Activated B cell treated with CpG ODN at 0.5 μM for 24 hours (primary cell): ENCODE data around the gene NCOR1. TPM values are rescaled to one million over a fixed set of nuclear protein-coding genes. Genes with fewer than 3 reads are reported as not detected.

Experiments used
- ATAC-seq: fragments of 200-7000 bp; cut with Tn5 transposase; one replicate; pipeline ENCODE4 v1.10.0; 2021; ENCODE audit warnings: low read depth, mild to moderate bottlenecking, moderate library complexity
- CTCF ChIA-PET: fragments of 350-600 bp; sonication (Branson Sonifier 250); formaldehyde crosslinking; loops from one replicate; lab custom pipeline; 2021; ENCODE audit warnings: antibody characterized with exemption; lab: Charles Lee
- POLR2A ChIA-PET: fragments of 350-600 bp; sonication (Branson Sonifier 250); formaldehyde crosslinking; loops from one replicate; lab custom pipeline; 2021; ENCODE audit warnings: antibody characterized with exemption; lab: Charles Lee
- DNase-seq: peaks from one replicate; pipeline ENCODE4 v3.0.0; 2022
- H3K27ac Mint-ChIP-seq: one replicate; pipeline ENCODE4 v1.8.0; 2020; ENCODE audit warnings: mixed read lengths
- H3K27me3 Mint-ChIP-seq: one replicate; pipeline ENCODE4 v1.8.0; 2021; ENCODE audit warnings: mixed read lengths
- H3K36me3 Mint-ChIP-seq: one replicate; pipeline ENCODE4 v1.8.0; 2021; ENCODE audit warnings: low read depth, mixed read lengths
- H3K4me1 Mint-ChIP-seq: one replicate; pipeline ENCODE4 v1.8.0; 2021; ENCODE audit warnings: mixed read lengths
- H3K4me3 Mint-ChIP-seq: one replicate; pipeline ENCODE4 v1.8.0; 2020; ENCODE audit warnings: mild to moderate bottlenecking, mixed read lengths
- H3K9me3 Mint-ChIP-seq: one replicate; pipeline ENCODE4 v1.8.0; 2020; ENCODE audit warnings: mixed read lengths
- intact Hi-C: fragments of 100-400 bp; cut with micrococcal nuclease; formaldehyde crosslinking; loops from one replicate; pipeline ENCODE4 v1.15.1; 2024
- total RNA-seq: library from RNA; stranded (reverse); gene quantifications from 2 replicates; pipeline ENCODE4 v1.2.3, GENCODE V29; 2022
- TF ChIP-seq, protein P1 (sequence below): fragments of 200-600 bp; IDR thresholded peaks from one replicate; pipeline ENCODE4 v1.8.0; 2022; ENCODE audit warnings: antibody characterized with exemption, mild to moderate bottlenecking

NCOR1 gene
- total RNA-seq, 1 donor from 2014 or later: 188 TPM

DNA sequence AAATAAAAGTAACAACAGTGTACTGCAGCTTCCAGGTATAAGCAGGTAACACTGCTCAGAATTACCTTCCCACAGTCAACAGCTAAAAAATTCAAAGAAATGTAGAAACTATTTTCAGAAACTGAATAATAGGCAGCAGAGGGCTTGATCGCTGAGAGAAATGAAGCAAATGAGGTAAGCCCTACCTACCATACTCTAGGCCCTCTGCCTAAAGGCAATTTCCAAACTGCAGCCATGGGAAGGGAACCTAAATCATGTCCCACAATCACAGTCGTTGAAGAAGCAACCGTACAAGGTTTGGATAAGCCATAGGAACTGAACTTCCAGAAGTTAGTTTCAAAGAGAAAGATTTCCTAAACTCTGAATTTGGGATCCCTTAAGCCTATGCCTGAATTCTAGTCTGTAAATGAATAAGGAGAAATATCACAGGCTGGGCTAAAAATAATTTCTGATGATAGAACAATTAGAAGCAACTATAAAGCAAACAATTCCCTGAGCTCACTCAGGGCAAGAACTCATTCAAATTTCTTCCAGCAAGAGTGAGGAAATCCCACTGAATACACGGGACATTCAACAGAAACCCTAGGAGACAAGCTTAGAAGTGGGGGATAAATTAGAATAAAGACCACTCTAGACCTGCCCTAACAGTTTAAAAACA, 24.5 kb downstream of the NCOR1 start:
- ATAC-seq (no peak), DNase-seq (no peak)
- TF ChIP-seq, protein P1, sequence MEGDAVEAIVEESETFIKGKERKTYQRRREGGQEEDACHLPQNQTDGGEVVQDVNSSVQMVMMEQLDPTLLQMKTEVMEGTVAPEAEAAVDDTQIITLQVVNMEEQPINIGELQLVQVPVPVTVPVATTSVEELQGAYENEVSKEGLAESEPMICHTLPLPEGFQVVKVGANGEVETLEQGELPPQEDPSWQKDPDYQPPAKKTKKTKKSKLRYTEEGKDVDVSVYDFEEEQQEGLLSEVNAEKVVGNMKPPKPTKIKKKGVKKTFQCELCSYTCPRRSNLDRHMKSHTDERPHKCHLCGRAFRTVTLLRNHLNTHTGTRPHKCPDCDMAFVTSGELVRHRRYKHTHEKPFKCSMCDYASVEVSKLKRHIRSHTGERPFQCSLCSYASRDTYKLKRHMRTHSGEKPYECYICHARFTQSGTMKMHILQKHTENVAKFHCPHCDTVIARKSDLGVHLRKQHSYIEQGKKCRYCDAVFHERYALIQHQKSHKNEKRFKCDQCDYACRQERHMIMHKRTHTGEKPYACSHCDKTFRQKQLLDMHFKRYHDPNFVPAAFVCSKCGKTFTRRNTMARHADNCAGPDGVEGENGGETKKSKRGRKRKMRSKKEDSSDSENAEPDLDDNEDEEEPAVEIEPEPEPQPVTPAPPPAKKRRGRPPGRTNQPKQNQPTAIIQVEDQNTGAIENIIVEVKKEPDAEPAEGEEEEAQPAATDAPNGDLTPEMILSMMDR: no peak
- Mint-ChIP-seq H3K9me3 (no peaks in the 10 kb centered on the region), H3K4me1 (peaks cover 21% of the 10 kb centered on the region), H3K36me3 (peaks cover 71% of the 10 kb centered on the region), H3K27ac (no peak overlapping the region), H3K4me3 (no peak overlapping the region), H3K27me3 (no peaks in the 10 kb centered on the region)
- intact Hi-C loops: no loop called here
- CTCF ChIA-PET: no interaction called here
- POLR2A ChIA-PET: interaction anchor here (0.6 to 1.5 kb wide), 2 partner anchors 24 to 40 kb away, joined by 4 to 5 read pairs; partner anchors contain the start of gene NCOR1

DNA sequence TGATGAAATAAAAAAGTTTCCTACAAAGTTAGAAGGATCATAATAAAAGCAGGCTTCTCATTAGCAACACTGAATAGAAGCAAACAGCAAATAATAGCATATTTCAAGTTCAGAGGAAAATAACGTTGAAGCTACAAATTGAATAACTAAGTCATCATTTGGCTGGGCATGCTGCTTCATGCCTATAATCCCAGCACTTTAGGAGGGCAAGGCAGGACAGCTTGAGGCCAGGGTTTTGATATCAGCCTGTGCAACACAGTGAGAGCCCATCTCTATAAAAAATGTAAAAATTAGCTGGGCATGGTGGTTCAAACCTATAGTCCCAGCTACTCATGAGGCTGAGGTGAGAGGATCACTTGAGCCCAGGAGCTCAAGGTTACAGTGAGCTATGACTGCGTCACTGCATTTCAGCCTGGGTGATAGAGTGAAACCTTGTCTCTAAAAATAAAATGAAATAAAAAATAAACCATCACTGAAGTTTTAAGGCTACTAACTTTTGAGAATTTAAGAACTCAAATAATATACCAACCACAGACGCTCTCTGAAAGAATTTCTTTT, 25.5 kb downstream of the NCOR1 start:
- POLR2A ChIA-PET: interaction anchor here (0.7 to 1.5 kb wide), 3 partner anchors 25 to 191 kb away, joined by 3 to 5 read pairs (median 3); partner anchors contain the start of genes NCOR1 and UBB
- intact Hi-C loops: no loop called here

DNA sequence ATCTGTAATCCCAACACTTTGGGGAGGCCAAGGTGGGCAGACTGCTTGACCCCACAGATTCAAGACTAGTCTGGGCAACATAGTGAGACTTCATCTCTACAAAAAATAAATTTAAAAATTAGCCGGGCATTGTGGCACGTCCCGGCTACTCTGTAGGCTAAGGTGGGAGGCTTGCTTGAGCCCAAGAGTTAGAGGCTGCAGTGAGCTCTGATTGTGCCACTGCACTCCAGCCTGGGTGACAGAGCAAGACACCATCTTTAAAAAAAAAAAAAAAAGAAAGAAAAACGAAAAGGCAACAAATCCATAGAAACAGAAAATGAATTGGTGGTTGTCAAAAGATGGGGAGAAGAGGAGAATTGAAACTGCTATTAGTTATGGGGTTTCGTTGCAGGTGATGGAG, 27.7 kb downstream of the NCOR1 start:
- intact Hi-C loops: no loop called here
- peaks cover 22% of the 10 kb centered on the region for H3K4me1 Mint-ChIP-seq
- DNase-seq (no peak), ATAC-seq (no peak)
- H3K27me3 Mint-ChIP-seq: no peaks in the 10 kb centered on the region
- CTCF ChIA-PET: no interaction called here
- H3K27ac Mint-ChIP-seq: no peak overlapping the region
- no peaks in the 10 kb centered on the region for H3K9me3 Mint-ChIP-seq
- POLR2A ChIA-PET: no interaction called here
- no peak overlapping the region for H3K4me3 Mint-ChIP-seq
- TF ChIP-seq, protein P1: no peak
- H3K36me3 Mint-ChIP-seq: peaks cover 74% of the 10 kb centered on the region

More for the DNA sequence above, 25.5 kb downstream of the NCOR1 start:
- no peak for DNase-seq
- Mint-ChIP-seq H3K4me3 (no peak overlapping the region), H3K27me3 (no peaks in the 10 kb centered on the region), H3K36me3 (peaks cover 76% of the 10 kb centered on the region), H3K4me1 (peaks cover 19% of the 10 kb centered on the region), H3K27ac (no peak overlapping the region), H3K9me3 (no peaks in the 10 kb centered on the region)
- TF ChIP-seq, protein P1: no peak
- ATAC-seq: no peak
- CTCF ChIA-PET: no interaction called here

DNA sequence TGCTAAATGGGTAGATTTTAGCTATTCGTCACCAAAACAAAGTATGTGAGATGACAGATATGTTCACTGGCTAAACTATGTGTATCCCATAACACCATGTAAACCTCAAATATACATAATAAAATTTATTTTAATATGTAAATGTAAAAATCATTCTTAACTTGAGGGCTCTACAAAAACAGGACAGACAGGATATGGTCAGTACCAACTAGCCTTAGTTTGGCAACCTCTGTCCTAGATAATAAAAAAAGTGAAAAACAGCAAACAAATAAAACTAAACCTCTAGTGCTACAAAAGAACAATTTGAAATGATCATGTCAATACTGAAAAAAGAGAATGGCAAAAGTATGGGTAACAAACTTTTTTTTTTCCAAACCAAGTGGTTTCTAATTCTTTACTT, 33.8 kb downstream of the NCOR1 start:
- ChIA-PET CTCF (no interaction called here), POLR2A (no interaction called here)
- intact Hi-C loops: no loop called here
- peaks cover 55% of the 10 kb centered on the region for H3K36me3 Mint-ChIP-seq
- no peak for ATAC-seq
- DNase-seq: no peak
- H3K4me1 Mint-ChIP-seq: peaks cover 16% of the 10 kb centered on the region
- no peaks in the 10 kb centered on the region for H3K9me3 Mint-ChIP-seq
- TF ChIP-seq, protein P1: no peak
- H3K27ac Mint-ChIP-seq: no peak overlapping the region
- H3K27me3 Mint-ChIP-seq: no peaks in the 10 kb centered on the region
- H3K4me3 Mint-ChIP-seq: no peak overlapping the region

DNA sequence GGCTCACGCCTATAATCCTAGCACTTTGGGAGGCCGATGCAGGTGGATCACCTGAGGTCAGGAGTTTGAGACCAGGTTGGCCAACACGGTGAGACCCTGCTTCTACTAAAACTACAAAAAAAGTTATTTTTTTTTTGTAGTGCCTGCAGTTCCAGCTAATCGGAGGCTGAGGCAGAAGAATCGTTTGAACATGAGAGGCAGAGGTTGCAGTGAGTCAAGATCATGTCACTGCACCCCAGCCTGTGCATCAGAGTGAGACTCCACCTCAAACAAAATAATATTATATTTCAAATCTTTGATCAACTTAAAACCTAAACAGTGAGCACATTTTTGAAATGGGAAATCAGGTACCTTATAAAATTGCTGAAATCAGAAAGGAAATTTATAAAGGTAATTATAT, 36.5 kb downstream of the NCOR1 start:
- ChIA-PET CTCF (no interaction called here), POLR2A (no interaction called here)
- ATAC-seq (no peak), DNase-seq (no peak)
- TF ChIP-seq, protein P1: no peak
- no peaks in the 10 kb centered on the region for H3K9me3 Mint-ChIP-seq
- H3K4me3 Mint-ChIP-seq: no peak overlapping the region
- H3K36me3 Mint-ChIP-seq: peaks cover 34% of the 10 kb centered on the region
- no peaks in the 10 kb centered on the region for H3K27me3 Mint-ChIP-seq
- peaks cover 11% of the 10 kb centered on the region for H3K4me1 Mint-ChIP-seq
- intact Hi-C loops: no loop called here
- H3K27ac Mint-ChIP-seq: no peak overlapping the region
